ENCODE data around the gene AP5Z1.
A peak's percentile ranks its signal among the peaks of the same experiment; 100 is the strongest.

AP5Z1 gene

DNA sequence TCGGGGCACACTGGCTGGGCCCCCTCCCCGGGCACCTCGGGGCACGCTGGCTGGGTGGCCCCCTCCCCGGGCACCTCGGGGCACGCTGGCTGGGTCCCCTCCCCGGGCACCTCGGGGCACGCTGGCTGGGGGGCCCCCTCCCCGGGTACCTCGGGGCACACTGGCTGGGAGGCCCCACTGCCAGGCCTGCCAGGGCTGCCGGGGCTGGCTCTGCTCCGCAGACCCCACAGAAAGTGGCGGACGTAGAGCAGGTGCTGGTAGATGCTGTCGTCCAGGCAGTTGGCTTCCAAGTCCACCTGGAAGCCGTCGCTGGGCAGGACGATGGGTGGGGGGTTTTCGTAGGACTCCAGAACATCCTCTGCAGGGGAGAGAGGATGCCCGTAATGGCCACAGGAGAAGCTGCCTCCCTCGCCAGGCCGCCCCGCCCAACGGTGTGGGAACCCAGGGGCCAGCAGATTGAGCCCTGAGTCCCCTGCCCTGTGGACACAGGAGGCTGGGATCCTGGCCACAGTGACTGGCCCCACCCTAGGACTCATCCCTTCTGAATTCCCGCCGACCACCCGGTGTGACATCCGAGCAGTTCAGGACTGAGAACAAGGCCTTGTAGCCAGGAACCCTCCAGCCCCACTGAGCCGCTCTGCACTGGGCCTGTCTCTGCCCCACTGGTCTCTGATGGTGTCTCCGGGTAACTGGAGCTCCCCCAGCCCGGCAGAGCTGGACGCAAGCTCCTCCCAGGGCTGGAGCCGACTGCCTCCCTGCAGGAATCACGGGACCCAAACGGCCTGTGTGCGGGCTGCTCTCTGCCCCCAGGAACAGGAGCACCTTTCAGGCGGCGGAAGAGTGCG lies 28.2 kb downstream of the AP5Z1 start:
- FAIRE-seq (no peak), DNase-seq (ENCODE audit: insufficient read length, low spot score) (peak; percentile 62)
- TF ChIP-seq POLR2A (IDR thresholded peaks at IDR 0.05; ENCODE audit: low read depth, low read length), result no peak

- FAIRE-seq (no peak), DNase-seq (ENCODE audit: insufficient read length, low spot score) (peak; percentile 74)
- no peak for TF ChIP-seq POLR2A (IDR thresholded peaks at IDR 0.05; ENCODE audit: low read depth, low read length)
Measured at GRCh38 chr7:4805110-4805983, 29.9 kb downstream of the AP5Z1 start.

GRCh38 chr7:4805984-4806300 lies 30.5 kb downstream of the AP5Z1 start:
- FAIRE-seq (no peak), DNase-seq (ENCODE audit: insufficient read length, low spot score) (no peak)
- no peak for TF ChIP-seq POLR2A (IDR thresholded peaks at IDR 0.05; ENCODE audit: low read depth, low read length)

- FAIRE-seq (no peak), DNase-seq (ENCODE audit: insufficient read length, low spot score) (no peak)
- no peak for TF ChIP-seq POLR2A (IDR thresholded peaks at IDR 0.05; ENCODE audit: low read depth, low read length)
Measured at GRCh38 chr7:4806983-4807597, 31.7 kb downstream of the AP5Z1 start.

GRCh38 chr7:4807598-4808016 lies 32.2 kb downstream of the AP5Z1 start:
- TF ChIP-seq POLR2A (IDR thresholded peaks at IDR 0.05; ENCODE audit: low read depth, low read length), result no peak
- FAIRE-seq (no peak), DNase-seq (ENCODE audit: insufficient read length, low spot score) (no peak)

- FAIRE-seq, result no peak
Measured at GRCh38 chr7:4808026-4808425, 32.6 kb downstream of the AP5Z1 start.

DNA sequence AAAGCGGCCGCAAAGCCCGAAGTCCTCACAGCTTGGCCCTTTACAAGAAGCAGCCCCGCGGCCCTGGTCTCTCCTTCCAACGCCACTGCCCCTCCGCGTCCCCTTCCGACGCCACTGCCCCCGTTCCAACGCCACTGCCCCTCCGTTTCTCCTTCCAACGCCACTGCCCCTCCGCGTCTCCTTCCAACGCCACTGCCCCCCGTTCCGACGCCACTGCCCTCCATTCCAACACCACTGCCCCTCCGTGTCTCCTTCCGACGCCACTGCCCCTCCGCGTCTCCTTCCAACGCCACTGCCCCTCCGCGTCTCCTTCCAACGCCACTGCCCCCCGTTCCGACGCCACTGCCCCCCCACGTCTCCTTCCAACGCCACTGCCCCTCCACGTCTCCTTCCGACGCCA lies 33.1 kb downstream of the AP5Z1 start:
- FAIRE-seq (no peak), DNase-seq (ENCODE audit: insufficient read length, low spot score) (no peak)
- TF ChIP-seq POLR2A (IDR thresholded peaks at IDR 0.05; ENCODE audit: low read depth, low read length), result no peak

More at GRCh38 chr7:4808026-4808425, 32.6 kb downstream of the AP5Z1 start:
- TF ChIP-seq POLR2A (IDR thresholded peaks at IDR 0.05; ENCODE audit: low read depth, low read length), result no peak
- no peak for DNase-seq (ENCODE audit: insufficient read length, low spot score)

DNA sequence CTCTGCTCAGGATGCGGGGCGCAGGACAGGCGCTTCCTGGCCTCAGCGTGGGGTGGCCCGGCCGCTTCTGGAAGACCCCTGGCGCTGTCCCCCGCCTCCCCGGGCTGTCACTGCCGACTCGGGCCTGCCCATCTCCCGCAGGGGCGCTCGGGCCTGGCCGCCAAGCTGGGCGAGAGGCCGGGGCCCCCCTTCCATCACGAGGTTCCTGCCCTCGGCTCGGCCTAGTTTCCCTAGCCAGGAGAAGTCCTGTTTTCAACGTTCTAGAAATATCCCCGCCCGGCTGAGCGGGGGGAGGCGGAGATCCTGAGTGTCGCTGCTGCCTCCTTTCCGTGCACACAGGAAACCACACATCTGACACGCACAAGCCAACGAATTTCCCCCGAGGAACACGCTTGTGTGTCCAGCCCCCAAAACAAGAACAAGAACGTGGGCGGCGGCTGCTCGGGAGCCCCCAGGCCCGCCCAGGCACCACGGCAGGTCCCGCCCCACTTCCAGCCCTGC lies 33.7 kb downstream of the AP5Z1 start:
- no peak for DNase-seq (ENCODE audit: insufficient read length, low spot score)
- FAIRE-seq, result no peak
- TF ChIP-seq POLR2A (IDR thresholded peaks at IDR 0.05; ENCODE audit: low read depth, low read length), result no peak

GRCh38 chr7:4809666-4810065 lies 34.2 kb downstream of the AP5Z1 start:
- TF ChIP-seq POLR2A (IDR thresholded peaks at IDR 0.05; ENCODE audit: low read depth, low read length), result no peak
- DNase-seq (ENCODE audit: insufficient read length, low spot score), result no peak
- no peak for FAIRE-seq

DNA sequence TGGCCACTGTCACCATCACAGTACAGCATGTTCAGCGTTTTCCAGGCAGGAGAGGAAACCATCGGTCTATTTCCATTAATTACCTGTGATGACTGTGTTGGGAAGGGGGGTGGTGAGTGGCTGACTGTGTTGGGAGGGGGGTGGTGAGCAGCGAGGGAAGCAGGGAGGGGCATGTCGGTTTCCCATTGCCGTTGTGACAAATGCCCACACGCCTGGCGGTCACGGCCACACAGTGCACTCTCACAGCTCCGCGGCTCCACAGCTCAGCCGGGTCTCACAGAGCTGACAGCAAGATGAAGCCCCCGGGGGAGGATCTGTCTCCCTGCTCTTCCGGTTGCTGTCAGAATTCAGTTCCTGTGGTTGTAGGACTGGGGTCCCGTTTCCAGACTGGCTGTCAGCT lies 39.0 kb downstream of the AP5Z1 start:
- DNase-seq (ENCODE audit: insufficient read length, low spot score) (no peak), FAIRE-seq (no peak)
- no peak for TF ChIP-seq POLR2A (IDR thresholded peaks at IDR 0.05; ENCODE audit: low read depth, low read length)

DNA sequence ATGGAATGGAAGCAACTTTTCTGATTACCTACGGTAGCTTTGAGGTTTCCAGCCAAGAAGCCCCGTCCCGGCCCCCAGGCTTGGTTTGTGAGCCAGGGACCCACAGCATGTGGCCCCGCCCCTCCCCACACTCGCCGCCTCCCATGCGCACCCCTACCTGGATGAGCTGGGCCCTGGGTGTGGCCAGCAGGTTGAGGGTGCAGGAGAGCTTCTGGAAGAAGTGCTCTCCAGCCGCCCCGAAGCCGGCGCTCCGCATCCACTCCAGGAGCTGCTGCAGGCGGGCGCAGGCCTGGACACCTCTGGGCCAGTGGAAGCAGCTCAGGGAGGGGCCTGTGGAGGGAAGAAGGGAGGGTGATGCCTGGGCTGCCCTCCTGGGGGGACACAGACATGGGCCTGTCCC lies 39.7 kb downstream of the AP5Z1 start:
- FAIRE-seq (no peak), DNase-seq (ENCODE audit: insufficient read length, low spot score) (no peak)
- TF ChIP-seq POLR2A (IDR thresholded peaks at IDR 0.05; ENCODE audit: low read depth, low read length), result no peak

GRCh38 chr7:4815609-4816418 lies 40.4 kb downstream of the AP5Z1 start:
- DNase-seq (ENCODE audit: insufficient read length, low spot score), result no peak
- TF ChIP-seq POLR2A (IDR thresholded peaks at IDR 0.05; ENCODE audit: low read depth, low read length), result no peak
- FAIRE-seq, result no peak

- FAIRE-seq, result no peak
- DNase-seq (ENCODE audit: insufficient read length, low spot score), result no peak
- TF ChIP-seq POLR2A (IDR thresholded peaks at IDR 0.05; ENCODE audit: low read depth, low read length), result no peak
Measured at GRCh38 chr7:4816419-4817080, 41.1 kb downstream of the AP5Z1 start.
